Fibroblast of pulmonary artery (primary cell): Measurements from ENCODE around the gene MTREX.

Source experiments
- DNase-seq: peaks from one replicate; pipeline ENCODE4 v3.0.0-alpha.2; 2010; ENCODE audit warnings: low read depth
- H3K4me3 ChIP-seq: replicated peaks from 2 replicates; pipeline ENCODE4 v1.5.1; 2011; ENCODE audit warnings: low read depth, mild to moderate bottlenecking, control low read depth, low read length, moderate library complexity
- TF ChIP-seq, protein P1 (sequence below): IDR thresholded peaks from 2 replicates; pipeline ENCODE4 v1.5.1; 2011; ENCODE audit warnings: mild to moderate bottlenecking, control low read depth, low read length, inconsistent platforms; ENCODE audit errors: missing control alignments

Gene MTREX

DNA sequence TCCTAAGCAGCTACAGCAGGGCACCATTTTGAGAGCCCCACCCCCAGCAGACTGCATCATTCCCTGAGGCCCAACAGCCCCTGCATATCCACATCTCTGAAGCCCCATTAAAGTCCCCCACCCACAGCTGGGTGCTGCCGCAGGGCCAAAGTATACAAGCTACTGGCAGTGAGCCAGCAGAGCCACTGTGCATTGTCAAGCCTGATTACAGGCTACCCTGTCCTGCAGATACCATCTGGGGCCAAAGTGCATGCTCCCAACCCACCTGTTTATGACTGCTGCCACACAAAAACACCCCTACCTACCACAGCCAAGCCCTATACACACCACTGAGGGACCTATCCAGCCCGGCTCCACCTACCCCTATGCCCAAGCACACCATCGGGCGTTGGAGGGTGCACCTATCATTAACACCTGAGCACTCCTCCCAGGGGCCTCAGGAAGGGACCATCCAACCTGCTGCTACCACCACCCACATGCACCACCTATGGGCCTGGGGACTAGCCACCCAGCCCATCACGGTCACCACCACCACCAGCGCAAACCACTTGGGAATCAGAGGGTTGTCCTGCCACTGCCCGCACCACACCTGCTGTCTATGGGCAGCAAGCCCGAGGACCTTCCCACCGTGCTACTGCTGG is 121.9 kb downstream of the MTREX start:
- TF ChIP-seq, protein P1, sequence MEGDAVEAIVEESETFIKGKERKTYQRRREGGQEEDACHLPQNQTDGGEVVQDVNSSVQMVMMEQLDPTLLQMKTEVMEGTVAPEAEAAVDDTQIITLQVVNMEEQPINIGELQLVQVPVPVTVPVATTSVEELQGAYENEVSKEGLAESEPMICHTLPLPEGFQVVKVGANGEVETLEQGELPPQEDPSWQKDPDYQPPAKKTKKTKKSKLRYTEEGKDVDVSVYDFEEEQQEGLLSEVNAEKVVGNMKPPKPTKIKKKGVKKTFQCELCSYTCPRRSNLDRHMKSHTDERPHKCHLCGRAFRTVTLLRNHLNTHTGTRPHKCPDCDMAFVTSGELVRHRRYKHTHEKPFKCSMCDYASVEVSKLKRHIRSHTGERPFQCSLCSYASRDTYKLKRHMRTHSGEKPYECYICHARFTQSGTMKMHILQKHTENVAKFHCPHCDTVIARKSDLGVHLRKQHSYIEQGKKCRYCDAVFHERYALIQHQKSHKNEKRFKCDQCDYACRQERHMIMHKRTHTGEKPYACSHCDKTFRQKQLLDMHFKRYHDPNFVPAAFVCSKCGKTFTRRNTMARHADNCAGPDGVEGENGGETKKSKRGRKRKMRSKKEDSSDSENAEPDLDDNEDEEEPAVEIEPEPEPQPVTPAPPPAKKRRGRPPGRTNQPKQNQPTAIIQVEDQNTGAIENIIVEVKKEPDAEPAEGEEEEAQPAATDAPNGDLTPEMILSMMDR = no peak
- DNase-seq = no peak
- H3K4me3 ChIP-seq = no peak overlapping the region

DNA sequence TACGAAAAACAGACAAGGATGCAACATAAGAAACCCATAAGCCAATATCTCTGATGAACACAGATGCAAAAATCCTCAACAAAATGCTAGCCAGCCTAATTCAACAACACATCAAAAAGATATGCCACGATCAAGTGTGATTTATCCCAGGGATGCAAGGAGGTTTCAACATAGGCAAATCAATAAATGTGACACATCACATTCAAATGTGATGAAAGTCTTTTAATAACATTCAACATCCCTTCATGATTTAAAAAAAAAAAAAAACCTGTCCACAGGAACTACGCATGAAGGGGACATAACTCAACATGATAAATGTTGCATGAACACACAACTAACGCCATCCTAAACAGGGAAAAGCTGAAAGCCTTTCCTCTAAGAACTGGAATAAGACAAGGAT is 124.8 kb downstream of the MTREX start:
- H3K4me3 ChIP-seq = no peak overlapping the region
- TF ChIP-seq, protein P1 = no peak
- no peak for DNase-seq

DNA sequence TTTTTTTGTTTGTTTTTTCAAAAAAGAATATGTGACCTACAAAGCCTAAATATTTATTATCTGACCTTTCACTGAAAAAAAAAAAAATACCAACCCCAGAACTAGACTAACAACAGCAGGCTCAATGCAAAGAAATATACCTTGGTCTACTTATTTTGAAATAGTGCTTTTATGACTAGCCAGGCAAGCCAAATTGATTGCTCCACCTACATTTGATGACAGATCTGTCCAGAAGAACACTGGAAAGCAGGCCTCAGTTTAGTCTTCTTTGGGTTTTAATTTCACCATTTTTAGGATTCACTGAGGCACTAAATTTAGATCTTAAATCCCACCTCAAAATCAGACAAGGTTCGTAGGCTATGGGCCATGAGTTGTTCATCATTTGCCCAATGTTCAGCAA is 129.7 kb downstream of the MTREX start:
- no peak overlapping the region for H3K4me3 ChIP-seq
- TF ChIP-seq, protein P1 = no peak
- DNase-seq = no peak

DNA sequence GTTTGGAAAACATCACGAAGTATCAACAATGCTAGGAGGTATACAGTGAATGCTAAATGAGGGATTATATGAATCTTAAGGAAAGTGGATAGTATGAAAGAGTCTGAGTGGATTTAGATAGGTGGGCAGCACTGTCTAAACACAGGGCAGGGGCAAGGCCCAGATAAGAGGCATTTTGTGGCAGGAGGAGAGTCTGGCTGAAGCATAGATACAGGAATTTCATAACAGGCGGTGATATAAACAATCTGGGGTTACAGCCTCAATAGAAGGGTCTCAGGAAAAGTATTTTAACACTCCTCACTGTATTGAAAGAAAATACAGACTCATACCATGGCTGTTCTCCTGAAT is 130.0 kb downstream of the MTREX start:
- TF ChIP-seq, protein P1 = no peak
- no peak for DNase-seq
- H3K4me3 ChIP-seq = no peak overlapping the region

DNA sequence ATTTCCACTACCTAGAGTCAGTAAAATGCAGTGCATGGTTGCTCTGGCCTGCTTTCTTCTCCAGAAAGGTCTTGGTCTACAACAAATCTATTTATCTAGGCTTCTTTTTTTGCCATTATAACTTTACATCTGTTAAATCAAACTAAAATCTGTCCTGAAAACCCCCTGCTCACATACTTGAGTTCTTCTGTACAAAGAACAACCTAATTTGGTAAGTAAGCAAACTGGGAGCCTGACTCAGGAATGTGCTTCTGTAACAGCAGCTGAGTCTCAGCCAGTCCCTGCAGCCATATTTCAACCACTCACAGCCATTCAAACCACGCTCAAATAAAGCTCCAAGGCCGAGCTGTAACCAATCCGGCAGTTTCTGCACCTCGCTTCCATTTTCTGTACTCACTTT is 131.2 kb downstream of the MTREX start:
- TF ChIP-seq, protein P1 = no peak
- H3K4me3 ChIP-seq = no peak overlapping the region
- peak; percentile 66 for DNase-seq

DNA sequence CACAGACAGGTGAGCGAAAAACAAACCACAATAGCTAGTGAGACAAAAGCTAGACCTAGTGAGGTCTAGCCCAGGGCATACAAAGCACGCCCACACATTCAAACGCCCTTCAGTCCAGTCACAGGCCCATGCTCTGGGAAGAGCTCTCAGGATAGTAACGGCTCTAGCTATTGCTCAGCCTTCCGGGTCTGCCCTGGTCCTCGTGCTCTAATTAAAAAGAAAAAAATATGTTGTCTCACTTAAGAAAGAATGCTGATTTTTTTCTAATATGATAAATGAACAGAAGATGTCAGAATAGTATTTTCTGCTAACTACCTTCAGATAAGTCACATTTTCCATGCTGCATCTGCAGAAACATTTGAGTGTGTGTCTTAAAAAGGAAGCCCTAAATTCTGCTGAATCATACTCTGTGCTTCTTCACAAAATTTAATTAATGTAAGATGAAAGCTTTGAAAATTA is 132.4 kb downstream of the MTREX start:
- H3K4me3 ChIP-seq = no peak overlapping the region
- DNase-seq = peak; percentile 57
- TF ChIP-seq, protein P1 = no peak

DNA sequence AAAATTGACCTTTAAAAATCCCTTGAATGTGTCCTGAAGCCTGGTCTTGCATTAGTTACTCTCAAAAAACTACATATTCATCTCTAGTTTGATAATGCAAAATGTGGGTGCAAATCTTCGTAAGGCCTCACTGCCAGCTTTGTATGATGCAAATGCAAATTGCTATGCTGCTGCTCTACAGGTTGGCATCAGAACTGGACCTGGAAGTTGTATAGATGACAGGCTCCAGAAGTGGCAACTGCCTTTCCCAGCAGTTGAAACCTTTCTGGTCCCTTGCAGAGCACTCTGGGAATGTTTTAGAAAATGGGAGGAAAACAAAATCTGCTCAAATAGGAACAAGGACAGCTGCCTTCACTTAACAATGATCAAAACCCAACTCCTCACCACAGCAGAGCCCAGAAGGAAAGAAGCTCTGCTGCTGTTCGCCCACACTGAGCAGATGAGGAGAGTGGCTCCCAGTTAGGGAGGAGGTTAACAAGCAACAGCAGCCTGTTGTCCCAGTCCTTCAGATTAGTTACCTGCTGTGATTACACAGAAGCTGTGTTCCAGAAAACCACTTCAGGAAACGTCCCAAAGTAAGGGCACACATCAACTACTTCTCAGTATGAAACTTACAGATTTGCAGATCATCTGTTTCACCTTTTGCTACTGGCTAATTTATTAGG is 133.4 kb downstream of the MTREX start:
- TF ChIP-seq, protein P1 = no peak
- no peak for DNase-seq
- no peak overlapping the region for H3K4me3 ChIP-seq
